ENCODE data around the gene PRKACA.
"Not testable (repeated sequence)": the region's sequence is repeated elsewhere in the genome, so short reads cannot be mapped to it uniquely, and the experiment has no call there.

PRKACA gene

DNA sequence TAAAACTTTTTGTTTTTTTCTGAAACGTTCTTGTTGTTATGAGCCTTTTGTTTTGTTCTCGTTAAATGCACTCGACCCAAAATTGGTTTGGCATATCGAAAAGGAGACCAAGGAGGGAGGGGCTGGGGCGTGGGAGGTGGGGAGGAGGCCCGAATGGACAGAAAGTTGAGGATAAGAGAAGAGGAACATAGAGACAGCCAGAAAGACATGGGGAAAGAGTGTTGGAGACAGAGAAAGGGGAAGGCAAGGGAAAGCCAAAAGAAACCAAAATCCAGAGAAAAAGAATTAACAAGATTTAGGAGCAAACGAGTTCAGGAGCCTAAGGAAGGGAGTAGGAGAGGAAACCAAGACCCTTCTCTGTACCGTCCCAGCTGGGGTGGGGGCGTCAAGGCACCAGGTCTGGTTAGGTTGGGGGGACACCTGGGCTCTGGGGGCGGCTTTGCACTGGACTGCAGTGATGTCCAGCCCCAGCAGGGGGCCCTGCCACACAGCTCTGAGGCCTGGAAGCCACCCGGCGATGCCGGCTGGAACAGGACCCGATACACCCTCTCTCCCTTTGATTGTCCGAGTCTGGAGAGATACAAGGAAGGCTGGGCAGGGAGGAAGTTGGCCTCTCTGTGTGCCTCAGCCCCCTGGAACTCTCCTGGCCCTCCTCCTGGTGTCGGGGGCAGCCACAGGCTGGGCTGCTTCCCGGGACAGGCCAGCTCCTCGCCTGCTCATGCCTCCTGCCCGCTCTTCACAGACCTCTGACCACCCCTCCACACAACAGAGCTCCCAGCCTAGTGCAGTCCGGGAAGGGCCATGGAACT lies 30.4 kb upstream of the PRKACA start:
- DNase-seq: peak; percentile 12

DNA sequence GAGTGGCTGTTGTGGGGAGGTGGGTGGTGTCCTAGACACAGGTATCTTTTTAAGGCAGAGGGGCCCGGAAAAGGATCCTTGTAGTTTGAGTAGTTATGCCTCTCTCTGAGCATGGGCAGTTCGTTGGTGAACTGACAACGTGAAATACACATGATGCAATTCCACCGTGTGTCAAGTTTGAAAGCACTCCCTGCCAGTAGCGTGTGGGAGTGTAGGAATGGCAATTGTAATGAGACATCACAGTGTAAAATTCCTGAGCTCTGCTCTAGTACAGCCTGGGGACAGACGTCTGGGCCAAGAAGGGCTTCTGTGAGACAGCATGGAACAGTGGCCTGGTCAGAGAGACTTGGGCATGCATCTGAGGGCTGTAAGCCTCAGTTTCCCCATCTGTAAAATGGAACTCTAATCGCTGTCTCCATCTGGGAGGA lies 29.2 kb upstream of the PRKACA start:
- DNase-seq: peak; percentile 71

DNA sequence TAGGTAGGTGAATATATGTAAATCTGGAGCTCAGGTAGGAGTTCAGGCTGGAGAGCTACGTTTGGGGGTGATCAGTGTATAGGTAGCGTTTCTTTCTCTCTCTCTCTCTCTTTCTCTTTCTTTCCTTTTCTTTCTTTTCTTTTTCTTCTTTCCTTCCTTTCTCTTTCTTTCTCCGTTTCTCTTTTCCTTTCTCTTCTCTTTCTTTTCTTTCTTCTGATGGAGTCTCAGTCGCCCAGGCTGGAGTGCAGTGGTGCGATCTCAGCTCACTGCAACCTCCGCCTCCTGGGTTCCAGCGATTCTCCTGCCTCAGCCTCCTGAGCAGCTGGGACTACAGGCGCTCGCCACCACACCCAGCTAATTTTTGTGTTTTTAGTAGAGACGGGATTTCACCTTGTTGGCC lies 28.6 kb upstream of the PRKACA start:
- DNase-seq: not testable (repeated sequence)

DNA sequence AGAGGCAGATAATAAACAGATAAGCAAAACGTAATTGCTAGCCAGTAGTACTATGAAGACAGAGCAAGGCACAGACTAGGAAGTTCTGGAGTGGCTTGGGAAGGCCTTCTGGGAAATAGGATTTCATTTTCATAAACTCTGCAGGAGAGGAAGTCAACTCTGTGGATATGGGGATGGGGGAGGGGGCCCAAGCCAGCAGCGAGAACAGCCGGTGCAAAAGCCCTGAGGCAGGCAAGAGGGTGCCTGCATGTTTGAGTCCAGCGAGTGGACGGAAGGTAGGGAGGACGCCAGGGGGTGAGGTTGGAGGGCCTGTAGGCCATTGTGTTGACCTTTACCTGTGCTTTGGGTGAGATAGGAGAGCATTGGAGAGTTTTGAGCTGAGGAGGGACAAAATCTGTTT lies 27.8 kb upstream of the PRKACA start:
- DNase-seq: no peak

DNA sequence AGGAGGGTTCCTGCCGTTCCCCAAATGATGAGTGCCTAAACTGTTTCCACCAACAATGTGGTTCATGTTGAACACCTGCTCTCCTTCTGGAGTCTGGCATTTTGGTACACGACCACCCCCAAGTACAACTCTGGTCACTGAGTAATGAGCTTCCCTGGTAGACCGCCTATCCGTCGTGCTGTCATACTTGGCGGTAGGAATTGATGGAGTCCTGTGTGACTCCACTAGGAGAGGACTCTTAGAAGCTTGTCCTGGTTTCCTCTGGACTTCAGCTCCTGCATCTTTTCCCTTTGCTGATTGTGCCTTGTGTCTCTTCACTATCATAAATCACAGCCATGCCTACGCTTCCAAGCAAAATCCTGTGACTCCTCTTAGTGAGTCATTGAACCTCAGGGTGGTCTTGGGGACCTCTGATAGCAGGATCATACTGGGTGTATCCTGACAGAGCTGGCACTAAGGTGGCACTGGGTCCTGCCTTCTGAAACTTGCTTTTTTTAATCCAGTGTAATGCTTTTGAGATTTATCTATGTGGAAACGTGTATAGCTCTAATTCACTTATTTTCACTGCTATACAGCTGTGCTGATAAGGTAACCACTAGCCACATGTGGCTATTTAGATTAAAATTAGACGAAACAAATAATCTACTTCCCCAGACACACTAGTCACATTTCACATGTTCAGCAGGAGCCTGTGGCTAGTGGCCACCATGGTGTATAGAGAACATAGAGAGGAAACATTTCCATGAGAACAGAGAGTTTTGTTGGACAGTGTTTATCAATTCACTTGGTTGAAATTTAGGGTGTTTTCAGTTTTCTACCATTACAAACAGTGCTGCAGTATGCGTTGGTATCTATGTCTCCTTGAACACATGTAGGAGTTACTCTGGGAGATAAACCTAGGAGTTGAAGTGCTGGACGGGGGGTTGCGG lies 25.0 kb upstream of the PRKACA start:
- no peak for DNase-seq

DNA sequence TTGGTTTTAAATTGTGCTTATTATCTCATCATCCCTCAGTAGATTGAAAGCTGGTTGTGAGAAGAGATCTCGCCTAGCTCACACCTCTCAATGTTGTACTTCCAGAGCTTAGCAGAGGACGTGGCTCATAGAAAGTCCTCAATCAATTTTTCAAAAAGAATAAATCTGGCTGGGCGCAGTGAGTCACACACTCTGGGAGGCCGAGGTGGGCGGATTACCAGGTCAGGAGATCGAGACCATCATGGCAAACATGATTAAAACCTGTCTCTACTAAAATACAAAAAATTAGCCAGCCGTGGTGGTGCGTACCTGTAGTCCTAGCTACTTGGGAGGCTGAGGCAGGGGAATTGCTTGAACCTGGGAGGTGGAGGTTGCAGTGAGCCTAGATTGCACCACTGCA lies 23.5 kb upstream of the PRKACA start:
- DNase-seq: no peak

DNA sequence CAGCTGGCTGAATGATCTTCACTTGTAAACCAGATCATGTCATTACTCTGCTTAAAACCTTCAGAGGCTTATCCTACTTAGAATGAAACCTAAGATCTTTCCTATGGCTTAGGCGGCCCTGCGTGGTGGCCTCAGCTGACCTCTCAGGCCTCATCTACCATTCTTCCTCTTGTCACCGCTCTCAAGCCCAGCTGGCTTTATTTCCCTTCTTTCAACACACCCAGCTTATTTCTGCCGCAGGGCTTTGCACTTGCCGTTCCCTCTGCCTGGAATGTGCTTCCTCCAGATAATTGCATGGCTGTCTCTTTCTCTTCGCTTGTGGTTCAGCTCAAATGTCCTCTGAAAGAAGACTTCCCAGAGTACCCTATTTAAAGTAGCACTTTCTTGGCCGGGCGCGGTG lies 22.4 kb upstream of the PRKACA start:
- DNase-seq: no peak

DNA sequence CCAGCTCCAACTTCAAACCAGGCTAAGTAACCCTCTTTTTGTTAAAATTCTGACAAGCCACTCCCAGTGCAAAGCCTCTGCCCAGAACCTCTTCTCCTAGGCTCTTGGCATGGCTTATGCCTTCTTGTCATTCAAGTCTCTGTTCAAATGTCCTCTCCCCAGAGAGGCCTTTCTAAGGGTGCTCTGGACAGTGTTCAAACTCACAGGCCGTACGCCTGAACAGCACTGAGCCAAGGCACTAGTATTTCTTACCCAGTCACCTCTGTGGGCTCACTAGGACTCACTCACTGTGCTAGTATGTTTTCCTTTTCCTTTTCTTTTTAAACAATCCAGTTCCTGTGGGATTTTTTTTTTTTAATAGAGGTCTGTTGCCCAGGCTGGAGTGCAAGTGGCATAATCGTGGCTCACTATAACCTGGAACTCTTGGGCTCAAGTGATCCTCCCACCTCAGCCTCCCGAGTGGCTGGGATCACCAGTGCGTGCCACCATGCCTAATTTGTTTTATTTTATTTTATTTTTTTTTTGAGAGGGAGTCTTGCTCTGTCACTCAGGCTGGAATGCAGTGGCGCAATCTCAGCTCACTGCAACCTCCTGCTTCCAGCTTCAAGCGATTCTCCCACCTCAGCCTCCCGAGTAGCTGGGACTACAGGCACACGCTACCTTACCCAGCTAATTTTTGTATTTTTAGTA lies 21.2 kb upstream of the PRKACA start:
- peak; percentile 73 for DNase-seq

DNA sequence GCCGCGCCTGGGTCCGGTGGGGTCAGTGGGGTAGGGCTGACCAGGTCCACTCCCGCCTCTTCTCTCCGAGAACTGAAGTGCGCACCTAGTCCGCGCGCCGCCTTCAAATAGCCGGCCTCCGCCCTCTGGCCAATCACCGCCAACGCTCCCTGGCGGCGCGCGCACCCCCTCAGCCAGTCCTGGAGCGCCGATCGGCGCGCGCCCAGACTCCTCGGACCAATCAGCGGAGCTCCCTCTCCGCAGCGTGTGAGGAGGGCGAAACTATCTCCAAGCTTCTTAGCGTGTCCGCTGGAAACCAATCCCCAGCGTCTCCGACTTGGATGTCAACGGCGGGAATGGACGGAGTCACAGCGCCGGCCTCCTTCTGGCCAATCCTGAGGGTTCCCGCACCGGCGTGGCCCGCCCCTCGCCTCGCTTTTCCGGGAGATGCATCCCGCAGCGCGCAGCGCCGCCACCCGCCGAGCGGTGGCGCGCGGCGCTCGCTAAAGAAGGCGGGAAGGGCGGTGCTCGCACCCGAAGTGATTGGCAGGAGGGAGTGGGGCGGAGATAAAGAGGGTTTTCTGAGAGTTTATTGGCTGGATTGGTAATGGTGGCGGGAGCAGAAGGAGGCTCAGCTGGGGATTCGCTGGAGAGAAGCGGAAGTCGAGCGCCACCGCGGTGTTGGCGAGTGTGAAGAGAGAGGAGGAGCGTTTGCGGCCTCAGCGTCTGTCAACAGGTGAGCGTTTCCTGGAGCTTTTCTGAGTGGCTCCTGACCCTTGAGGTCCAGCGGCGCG lies 19.1 kb upstream of the PRKACA start, which contains the start of gene ASF1B:
Gene ASF1B (minus strand): TSS at position 81 of the 773 bp plus-strand sequence. CDS start 133 bp downstream, outside the sequence.
- peak; percentile 100 for DNase-seq

DNA sequence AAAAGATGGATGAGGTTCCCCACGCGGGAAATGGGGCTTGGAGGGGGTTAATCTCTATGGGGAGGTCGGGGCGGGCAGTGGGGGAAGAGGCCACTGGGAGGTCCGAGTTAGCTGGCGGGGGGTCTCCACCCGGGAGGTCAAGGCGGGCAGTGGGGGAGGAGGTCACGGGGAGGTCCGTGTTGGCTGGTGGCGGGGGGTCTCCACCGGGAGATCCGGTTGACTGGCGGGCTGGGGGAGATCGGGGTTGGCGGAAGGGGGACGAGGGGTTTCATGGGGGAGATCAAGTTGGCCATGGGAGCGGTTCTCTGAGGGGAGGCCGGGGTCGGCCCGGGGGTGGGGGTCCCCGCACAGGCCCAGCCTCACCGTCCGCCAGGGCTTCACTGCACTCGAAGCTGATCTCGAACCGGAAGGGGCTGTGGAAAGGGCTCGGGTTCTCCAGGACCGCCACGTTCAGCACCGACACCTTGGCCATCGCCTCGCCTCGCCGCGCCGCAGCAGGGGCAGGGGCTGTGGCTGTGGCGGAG lies 18.5 kb upstream of the PRKACA start:
- no peak for DNase-seq

DNA sequence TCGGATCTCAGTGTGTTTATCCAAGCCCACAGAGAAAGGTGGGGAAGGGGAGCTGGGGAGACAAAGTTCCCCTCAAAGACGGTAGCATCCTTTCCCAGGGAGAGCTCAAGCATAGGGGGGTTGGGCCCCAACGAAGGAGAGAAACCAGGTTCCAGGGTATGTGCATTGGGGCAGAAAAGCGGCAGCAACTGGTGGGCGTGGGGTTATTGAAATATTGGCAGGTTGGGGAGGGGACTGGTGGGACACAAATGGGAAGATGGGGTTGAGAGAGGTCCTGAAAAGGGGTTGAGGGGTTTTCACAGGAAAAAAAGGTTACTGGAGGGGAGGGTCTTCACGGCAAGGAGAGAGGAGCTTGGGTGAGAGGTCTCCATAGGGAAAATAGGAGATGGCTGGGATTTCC lies 17.8 kb upstream of the PRKACA start:
- DNase-seq: no peak

DNA sequence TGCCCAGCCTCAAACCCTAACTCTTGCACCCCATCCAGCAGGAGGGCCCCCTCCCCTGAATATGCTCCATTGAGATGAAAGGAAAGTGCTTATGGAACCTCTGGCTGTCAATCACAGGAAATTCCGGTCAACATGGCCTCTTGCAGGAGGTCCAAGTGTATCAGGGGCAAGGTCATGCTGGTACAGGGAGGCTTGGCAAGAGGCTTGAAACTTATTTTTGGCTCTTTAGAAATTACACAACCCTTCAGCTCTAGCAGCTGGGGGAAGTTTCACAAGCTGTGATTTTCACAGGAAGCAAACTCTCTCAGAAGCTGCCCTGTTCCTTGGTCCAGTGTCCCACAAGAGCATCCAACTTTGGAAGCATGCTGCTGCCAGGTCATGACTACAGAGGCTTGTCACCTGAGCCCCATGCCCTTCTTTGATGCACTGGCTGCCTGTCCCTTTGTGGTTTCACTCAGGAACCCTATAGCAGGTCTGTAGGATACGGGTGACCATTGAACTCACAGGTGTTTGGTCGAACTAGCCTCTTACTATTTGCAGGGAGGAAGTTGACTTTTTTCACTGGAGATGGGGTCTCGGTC lies 10.5 kb upstream of the PRKACA start:
- DNase-seq: no peak

DNA sequence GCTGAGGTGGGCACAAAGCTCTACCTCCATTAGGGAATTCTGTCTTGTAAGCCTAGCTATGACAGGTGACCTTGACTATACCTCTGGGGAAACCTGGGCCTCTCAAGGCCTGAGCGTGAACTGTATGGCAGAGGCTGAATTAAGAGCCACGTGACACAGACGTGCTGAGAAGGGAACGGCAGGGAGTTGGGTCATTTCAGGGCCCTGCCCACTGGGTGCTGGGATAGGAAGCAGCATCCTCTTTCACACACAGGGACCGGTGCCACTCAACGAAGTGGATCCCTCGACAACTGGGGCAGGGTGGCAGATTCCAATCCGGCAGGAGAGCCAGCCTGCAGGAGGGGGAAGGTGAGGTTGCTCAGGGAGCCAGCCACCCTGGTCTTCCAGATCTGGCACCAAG lies 9.6 kb upstream of the PRKACA start:
- no peak for DNase-seq

DNA sequence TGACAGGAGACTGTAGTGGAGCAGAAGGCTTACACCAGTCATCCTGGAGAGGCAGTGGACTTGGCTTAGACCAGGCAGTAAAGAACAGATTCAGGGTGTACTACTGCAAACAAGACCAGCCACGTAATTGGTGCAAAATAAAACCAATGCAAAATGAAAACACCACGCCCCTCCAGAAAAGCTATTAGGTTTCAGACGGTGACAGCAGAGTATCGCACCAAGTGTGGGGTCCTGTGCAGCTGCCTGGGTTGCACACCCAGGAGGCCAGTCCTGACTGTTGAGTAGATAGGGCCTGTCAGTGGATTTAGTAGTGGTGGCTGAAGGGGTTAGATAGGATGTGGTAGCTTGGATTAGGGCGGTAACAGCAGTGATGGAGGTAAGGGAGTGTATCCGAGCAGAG lies 5.4 kb upstream of the PRKACA start:
- DNase-seq: no peak

DNA sequence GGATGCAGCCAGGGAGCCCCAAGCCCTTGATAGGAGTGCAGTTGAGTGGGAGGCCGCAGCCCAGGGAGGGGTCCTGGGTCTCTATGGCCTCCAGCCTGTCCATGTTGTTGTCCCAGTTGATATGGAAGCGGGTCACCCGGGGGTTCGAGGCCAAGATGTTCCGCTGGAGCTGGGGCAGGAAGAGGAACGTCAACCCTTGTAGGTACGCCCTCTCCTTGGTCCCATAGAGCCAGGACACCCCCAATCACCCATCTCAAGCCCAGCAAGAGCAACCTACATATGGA lies 2.9 kb upstream of the PRKACA start:
- DNase-seq: no peak

DNA sequence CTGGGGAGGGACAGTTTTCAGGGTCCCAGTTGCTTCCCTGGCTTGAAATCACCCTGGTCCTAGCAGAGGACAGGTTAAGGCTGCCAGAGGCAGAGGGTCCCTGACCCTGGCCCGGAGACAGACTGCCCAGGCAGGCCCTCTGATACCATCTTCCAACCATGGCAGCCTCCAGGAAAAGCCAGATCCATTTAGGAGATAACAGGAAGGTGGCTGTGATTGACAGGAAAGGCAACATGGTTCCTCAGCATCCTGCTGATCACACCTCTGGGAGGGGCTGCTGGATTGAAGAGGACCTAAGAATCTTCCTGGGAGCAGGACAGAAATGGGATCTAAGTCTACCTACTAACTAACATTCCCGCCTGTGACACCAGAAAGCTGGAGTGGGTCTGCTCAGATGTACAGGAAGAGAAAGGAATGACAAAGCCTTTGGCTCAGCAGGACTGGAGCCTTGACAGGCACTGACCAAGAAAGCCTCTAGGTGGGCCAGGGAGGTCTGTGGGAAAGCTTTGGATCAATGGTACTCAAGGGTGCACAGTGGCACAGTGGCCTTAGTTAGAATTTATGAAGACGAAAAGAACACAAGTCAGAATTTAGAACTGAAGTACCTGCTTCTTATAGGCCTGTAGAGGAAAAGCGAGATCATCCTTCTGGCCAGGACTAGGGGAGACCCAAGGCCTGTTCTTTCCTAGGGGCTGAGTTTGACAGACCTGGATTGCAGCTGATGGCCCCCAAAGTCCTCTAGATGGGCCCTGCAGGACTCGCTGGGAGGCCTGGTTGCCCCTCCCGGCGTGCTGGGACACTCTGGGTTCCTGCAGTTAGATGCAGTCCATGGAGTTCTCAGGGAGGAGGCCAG lies 2.3 kb upstream of the PRKACA start:
- DNase-seq: no peak

DNA sequence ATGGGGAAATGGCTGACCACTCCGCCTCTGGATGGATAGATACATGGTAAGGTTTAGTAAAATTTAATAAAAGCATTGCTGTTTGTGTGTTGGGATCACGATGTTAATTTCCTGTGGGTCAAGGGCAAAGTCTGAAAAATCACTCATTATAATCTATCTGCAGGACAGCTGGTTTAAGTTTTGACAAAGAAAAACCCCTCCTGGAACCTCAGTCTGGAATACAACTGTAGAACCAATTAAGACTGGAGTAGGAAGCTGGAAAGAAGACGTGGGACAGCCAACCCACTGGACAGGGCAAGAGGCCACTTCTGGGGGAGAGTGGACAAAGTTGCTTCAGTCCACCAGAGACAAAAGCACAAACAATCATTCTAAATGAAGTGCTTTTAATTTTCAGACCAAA lies 1.6 kb upstream of the PRKACA start:
- no peak for DNase-seq

DNA sequence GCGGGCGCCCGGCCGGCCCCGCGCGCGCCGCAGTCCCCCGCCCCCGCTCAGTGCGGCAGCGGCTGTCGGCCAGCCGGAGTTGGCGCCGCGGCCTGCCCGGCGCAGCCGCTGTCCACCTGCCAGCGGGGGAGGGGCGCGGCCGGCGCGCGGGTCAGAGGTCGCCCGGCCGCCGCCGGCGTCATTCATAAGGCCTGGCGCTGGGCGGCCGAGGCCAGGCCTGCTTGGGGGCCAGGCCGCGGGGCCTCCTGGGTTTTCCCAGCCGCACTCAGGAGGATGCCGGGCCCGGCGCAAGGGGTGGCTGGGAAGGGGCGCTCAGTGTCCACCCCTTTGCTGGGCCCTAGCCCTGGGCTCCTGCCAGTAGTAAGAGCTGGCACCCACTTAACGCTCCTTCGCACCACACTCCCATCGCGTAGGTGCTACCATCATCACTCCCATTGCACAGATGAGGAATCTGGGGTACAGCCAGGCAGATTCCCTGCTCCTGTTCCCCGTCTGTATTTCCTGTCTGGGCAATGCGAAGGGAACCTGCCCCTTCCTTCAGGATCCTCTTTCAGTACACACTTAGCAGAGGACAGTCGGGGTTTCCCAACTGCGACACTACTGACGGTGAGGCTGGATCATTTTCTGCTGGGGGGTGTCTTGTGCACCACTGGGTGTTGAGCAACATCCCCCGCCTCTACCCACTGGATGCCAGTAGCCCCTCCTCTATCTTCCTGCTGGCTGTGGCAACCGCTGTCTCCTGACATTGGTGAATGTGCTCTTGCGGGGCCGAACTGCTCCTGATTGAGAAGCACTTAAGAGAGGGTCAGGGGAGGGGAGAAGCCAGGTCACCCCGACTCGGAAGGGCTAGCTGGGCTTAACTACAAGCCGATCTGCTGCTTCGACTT lies 846 bp upstream of the PRKACA start:
- peak; percentile 51 for DNase-seq

DNA sequence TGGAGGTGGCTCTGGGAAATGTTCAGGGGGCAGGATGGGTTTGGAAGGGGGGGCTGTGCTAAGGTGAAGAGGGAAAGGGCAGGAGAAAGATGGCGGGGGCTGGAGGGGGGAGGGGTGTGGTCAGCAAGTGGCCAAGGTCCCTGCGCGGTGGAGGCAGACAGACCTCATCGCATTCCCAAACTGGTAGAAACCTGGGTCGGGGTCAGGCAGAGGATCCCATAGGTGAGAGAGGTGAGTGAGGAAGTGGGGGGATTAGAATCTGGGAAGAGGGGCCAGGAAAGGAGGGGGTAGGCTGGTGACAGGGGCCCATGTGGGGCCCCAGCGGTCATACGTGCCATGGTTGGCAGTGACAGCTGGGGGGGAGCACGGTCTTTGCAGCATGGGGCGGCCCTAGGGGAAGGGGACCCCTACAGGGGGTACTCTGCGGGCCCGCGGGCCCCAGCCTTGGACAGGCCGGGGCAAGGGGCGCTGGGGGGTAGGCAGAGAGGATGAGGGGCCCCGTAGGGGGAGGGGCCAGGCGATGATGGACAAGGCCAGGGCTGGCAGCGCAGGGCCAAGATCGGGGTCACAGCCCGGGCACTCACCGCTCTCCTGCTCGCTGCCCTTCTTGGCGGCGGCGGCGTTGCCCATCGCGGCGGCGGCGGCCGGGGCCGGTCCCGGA lies 514 bp downstream of the PRKACA start:
- no peak for DNase-seq

DNA sequence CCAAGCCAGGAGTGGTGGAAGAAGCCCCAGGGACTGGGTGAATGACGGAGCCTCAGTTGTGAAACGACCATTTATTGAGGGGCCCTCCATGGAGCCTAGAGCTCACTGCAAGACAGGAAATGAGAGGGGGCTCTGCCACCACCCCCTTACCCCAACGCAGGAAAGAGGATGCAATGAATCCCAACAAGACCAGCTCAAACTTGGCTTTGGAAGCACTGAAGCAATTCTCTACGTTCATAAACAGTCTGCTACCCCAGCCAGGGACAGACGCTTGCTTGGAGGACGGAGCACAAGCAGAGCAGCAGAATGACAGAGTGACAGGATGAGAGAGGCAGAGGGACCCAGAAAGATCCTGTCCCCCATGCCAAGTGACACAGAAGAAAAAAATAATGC lies 1.0 kb downstream of the PRKACA start:
- no peak for DNase-seq
